Stomach (tissue), 4 donors: ENCODE results near the gene DOCK3.

ENCODE experiments used
- CTCF ChIP-seq, 7 experiments: fragments of 450-650 bp in 4 of 7; fragments of 200-600 bp in 3 of 7; sonication (generic) in 3 of 7; IDR thresholded peaks; one replicate each; pipeline ENCODE4 v1.5.1; 2016 to 2019; ENCODE audit warnings: antibody characterized with exemption in 7 of 7, control low read depth in 2 of 7, mild to moderate bottlenecking in 1 of 7
- POLR2A ChIP-seq, 4 donors: fragments of 450-650 bp; IDR thresholded peaks; one replicate each; pipeline ENCODE4 v1.6.1; 2016; ENCODE audit warnings: antibody characterized with exemption in 4 of 4, control low read depth in 2 of 4, mild to moderate bottlenecking in 1 of 4, moderate library complexity in 1 of 4
- POLR2AphosphoS5 ChIP-seq, 3 donors: sonication (generic); formaldehyde crosslinking; IDR thresholded peaks; one replicate each; pipeline ENCODE4 v1.6.1; 2016; ENCODE audit warnings: antibody characterized with exemption in 3 of 3

DNA sequence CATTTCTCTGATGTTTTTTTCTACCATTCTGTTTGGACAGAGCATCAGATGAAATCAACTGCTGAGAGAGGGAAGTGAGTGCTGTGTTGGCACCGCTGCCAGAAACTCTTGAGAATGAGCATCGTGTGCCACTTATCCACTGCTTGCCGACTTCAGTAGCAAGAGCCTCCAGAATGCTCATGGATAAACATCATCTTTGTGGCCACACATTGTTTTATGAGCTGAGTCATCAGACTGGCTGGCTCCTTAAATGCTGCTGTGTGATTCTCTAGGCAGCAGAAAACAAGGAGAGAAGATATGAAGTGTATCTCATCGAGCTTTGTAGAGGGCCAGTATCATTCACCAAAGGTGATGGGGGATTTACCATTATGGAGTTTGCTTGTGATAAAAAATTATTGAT is 3.4 kb upstream of the DOCK3 start:
- TF ChIP-seq CTCF (IDR thresholded peaks at IDR 0.05) = no peak
- no peak for TF ChIP-seq POLR2AphosphoS5 (IDR thresholded peaks at IDR 0.05)
- TF ChIP-seq POLR2A (IDR thresholded peaks at IDR 0.05) = no peak
